Glomerular visceral epithelial cell (primary cell): ENCODE data around the gene NUDT3.

Experiments
- DNase-seq: peaks from one replicate; pipeline ENCODE4 v3.0.0-alpha.2; 2016; ENCODE audit errors: extremely low spot score

NUDT3 gene

DNA sequence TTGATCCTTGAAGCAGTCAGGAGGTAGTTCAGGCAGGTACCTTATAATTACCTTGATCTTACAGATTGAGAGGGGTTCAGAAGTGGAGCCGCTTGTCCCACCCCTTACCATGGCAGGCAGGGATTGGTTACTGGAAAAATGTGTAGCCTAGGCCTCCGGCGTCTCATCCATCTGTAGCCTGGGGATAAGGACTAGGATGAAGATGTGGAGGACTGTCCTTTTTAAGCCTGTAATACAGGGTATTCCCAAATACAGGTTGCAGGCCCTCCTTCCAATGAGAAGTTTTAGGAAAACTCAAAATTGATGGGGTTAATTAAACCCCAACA is 153.0 kb downstream of the NUDT3 start:
- DNase-seq, result no peak

DNA sequence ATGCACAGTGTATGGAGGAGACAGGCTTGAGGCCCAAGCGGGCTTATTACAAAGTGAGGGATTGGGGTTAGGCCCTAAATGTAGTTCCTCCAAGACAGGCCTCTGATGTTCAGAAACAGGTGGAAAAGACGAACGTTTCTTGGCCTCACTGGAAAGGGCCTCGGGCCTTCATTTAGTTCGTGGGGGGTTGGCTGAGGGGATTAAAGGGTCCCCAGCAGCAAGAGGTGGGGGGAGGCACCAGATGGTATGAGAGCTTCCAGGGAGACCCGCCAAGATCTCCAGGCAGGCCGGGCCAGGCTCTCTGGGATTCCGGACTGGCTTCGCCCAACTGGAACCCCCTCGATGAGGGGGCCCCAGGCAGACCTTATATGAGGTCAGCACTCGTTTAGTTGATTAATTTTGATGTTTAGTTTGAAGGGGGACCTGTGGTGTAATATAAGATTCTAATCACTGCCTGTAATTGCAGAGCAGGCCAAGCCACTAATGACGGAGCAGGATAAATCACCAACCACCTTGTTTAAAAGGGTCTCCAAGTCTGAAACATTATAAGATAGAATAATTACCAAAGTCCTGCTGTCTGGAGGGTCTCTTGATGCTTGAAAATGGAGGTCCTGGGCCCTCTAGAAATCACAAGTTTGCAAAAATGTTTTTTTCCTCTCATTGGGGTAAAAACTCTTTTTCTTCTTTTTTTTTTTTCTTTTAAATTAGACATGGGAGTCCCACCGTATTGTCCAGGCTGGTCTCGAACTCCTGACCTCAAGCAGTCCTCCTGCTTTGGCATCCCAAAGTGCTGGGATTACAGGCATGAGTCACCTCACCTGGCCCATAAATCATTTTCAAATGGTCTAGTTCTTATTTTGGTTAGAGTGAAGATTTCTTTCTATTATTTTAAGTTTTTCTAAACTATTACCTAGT is 153.6 kb downstream of the NUDT3 start:
- DNase-seq, result no peak

DNA sequence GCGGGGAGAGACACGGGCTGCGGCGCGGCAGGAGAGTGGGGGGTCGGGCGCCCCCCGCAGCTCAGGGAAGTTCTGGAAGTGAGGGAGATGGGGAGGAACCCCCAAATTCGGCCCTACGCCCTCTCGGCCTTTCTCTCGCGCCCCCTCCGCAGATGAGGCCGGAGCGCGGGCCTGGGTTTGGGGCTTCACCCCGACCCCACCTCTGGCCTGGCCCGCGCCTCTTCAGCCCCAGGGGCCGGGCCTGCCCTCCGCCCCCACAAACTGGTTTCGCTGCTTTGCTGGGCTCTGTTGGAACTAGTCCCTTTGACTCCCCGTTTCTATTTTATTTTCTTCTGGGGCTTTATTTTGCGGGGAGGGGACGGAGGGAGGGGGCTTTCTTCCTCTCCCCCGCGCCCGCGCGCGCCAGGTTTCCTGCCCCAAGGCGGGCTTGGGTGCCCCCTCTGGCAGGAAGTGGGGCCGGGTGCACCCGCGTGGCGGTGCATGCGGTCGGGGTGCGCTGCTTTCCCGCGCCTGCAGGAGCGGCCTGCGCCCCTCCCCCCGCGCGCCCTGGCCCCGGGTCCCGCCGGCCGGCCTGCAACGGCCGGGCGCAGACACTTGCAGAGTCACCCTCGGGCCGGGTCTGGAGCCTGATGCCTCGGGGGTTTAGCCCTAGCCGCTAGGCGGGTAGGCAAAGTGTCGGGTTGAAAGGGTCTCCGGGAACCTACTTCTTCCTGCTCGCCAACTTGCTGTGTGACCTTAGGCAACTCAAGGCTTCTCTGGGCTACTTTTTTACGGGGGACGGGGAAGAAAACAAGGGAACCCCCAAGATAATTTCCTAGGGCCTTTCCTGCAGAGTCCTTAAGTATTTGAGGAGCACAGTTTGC is 154.5 kb downstream of the NUDT3 start:
- peak; percentile 57 for DNase-seq

DNA sequence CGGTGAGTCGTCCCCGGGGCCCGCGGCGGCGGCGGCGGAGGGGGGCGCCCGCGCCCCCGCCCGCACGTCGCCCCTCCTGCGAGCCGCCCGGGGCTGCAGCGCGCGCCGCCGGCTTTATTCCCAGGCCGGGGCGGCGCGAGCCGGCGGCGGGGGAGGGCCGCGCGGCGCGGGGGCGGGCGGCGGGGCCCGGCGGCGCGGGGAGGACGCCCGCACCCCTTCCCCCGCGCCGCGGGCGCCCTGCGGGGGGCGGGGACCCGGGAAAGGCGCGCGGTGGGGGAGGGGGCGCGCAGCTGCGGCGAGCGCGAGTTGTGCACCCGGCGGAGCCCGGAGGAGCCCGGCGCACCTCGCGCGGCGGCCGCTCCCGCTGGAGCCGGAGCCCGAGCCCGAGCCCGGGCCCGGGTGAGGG is 155.2 kb downstream of the NUDT3 start:
- DNase-seq, result no peak

DNA sequence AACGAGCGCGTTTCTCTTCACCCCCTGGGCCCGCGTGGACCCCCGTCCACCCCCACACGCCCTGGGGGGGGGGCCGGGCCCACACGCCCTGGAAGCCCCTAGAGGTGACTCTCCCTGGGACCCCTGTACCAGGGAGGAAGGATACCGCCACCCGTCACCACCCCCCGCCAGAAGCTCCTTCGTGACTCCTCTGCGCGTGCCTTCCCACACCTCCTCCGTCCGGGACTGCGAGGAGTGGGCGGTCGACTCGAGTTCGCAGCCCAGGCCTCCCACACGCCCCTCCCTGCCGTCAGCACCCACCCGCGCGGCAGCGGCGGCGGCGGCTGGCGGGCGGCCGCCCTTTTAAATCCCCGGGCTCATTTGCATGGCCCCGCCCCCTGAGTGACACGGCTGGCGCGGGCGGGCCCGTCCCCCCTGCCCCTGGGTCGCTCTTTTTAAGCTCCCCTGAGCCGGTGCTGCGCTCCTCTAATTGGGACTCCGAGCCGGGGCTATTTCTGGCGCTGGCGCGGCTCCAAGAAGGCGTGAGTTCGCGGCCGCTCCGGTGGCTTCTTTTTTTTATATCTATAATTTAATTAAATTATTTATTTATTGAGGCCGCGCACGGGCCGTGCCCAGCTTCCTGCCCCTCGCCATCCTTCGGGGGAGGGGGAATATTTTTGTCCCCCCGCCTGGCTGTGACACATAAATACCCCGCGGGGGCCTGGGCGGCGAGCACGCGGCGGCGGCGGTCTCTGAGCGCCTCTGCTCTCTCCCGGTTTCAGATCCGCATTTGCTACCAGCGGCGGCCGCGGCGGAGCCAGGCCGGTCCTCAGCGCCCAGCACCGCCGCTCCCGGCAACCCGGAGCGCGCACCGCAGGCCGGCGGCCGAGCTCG is 155.8 kb downstream of the NUDT3 start, which contains the start of gene HMGA1:
Gene HMGA1 (plus strand): TSS at position 431 of the 873 bp plus-strand sequence. CDS start 3,908 bp downstream, outside the sequence.
- peak; percentile 93 for DNase-seq

DNA sequence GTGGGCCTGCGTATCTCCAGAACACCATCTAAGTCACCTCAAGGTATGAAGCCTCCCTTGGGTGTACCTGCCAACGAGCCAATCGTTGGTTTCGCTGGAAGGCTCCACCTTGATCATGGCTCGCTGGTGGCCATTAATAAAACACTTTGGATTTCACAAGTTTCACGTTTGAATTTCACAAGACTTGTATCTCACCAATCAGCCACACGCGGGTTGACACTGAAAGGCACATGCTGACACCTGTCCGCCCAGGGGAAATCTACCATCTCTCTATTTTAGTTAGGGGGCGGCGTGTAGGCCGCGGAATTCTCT is 156.4 kb downstream of the NUDT3 start:
- DNase-seq, result no peak

DNA sequence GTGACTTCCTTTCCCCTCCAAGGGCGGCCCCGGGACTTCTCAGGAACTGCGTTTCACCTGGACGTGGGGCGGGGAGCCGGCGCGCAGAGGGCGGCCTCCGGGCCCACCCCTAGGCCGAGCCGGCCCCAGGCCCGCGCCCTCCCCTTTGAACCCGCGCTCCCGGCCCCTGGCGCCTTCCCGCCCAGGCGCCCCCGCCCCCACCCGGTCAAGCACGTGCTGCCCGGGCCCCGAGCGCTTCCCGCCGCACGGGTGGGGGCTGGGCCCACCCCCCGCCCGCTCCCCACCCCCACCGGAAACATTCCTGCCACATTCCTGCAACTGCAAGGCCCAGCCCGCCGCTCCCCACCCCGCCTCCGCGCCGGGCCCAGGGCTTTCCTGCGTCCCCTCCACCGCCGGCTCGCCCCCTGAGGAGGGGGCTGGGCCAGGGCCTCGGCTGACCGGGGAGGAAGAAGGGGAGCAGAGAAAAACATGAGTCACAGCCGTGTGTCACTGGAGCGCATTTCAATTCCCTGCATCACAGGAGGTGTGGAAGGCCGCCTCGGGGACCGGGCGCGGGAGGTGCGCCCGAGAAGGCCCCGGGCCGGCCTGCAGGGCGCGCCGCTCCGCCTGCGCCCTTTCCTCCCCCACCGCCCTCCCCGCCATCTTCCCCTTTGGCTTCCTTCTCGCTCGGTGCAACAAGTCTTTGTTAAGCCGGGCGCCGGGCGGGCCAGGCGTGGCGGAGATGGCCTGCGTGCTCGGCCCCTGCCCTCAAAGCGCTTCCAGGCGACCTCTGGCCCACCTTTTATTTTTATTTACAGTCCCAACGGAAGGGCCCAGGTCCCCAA is 156.9 kb downstream of the NUDT3 start:
- peak; percentile 86 for DNase-seq

DNA sequence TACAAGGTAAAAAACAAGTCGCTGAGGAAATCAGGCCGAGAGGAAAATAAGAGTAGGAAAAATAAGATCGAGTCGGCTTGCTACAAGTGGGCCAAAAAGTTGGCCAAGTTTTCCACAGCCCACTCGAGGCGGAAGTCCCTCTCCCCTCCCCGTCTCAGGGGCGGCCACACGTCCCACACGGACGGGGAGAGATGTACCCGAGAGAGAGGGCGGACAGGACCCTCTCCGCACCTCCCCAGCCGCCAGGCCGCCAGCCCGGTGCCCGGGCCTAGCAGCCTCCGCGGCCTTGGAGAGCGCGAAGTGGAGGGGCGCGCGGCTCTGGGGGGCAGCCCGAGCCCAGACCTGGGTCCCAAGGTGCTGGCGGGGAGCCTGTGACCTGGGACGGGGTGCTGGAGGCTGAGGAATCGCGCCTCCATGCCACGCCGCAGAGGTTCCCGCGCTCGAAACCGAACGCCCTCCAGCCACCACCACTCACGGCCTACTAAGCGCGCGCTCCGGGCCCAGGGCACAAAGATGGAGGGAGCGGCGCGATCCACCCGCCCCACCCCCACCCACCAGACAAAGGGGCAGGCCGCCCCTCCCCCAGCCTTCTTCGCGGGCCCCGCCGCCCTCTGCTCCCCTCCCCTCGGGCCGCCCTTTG is 157.7 kb downstream of the NUDT3 start:
- DNase-seq, result no peak

DNA sequence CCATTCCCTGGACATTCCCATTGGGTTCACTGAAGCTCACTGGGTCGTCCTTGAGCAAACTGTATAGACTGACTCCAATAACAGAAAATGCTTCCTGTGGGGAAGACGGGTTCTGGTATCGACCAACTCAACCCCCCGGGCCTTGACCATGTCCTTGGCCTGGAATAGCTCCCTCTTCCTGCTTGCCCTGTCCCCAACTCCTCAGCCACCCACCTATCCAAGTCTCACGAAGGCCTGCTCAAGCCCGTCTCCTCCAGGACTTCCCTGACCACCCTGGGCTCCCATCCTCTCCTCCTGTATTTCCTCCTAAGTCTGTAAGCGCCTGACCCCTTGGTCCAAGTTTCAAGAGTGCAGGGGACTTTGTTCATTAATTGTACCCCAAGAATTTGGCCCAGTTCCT is 158.6 kb downstream of the NUDT3 start:
- no peak for DNase-seq

DNA sequence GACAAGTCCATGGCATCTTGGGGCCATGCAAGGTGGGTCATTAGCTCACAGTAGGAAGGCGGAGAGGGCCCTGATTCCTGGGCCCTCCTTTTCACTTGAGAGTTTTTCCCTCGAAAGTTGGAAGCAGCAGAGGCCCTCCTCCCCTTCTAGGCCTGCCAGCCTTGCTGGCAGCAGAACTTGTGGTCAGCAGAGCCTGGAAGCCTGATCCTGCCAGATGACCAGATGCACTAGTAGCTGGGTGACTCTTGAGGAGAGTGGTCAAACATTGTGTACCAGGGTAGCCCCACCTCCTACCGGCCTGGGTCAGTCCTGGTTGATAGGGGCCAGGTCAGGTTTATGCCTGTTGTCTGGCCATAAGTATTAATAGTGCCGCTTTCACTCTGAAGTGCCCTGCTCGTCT is 159.6 kb downstream of the NUDT3 start:
- DNase-seq, result peak; percentile 64

DNA sequence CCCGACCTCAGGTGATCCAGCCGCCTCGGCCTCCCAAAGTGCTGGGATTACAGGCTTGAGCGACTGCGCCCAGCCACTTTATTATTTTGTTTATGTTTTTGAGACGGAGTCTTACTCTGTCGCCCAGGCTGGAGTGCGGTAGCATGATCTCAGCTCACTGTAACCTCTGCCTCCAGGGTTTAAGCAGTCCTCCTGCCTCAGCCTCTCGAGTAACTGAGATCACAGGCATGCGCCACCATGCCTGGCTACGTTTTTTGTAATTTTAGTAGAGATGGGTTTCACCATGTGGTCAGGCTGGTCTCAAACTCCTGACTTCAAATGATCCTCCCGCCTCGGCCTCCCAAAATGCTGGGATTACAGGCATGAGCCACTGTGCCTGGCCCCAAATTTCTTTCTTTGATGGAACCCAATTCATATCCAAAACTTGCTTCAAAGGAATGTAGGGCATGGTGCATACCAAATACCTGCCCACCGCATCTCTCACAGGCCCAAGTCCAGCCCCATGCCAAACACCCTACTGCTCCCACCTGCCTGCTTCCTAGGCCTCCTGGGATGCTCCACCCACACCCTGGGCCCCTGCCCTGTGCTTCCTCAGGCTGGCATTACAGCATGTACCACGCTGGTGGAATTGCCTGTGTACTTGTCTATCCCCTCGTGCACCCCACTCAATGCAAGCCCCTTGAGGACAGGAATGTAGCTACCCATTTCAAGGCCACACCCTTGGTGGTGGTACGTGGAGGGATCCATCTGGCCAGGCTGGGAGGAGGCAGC is 160.7 kb downstream of the NUDT3 start:
- no peak for DNase-seq

DNA sequence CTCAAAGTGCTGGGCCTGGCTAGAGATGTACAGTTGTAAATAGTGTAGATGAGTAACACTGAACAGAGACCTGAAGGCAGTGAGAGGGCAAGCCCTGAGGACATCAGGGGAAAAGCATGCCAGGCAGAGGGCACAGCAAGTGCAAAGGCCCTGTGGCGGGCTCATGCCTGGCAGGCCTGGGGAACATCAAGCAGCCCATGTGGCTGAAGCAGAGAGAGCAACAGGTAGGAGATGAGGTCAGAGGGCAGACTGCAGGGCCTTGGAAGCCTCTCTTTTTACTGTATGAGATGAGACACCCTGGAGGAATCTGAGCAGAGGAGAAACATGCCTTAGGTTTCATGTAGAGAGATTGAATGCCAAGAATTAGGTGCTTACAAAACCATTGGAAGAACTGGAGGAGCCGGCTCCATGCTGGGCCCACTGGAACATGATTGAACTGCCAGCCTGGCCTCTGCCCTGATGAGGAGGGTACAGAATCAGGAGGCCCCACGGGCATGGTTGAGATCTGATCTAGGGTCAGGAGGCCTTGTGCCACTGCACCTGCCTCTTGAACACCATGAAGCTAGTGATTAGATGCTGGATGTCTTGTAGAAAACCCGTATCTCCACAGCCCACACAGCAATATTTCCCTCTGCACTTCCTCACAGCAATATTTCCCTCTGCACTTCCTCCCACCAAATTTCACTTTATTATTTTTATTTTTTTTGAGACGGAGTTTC is 161.7 kb downstream of the NUDT3 start:
- no peak for DNase-seq

DNA sequence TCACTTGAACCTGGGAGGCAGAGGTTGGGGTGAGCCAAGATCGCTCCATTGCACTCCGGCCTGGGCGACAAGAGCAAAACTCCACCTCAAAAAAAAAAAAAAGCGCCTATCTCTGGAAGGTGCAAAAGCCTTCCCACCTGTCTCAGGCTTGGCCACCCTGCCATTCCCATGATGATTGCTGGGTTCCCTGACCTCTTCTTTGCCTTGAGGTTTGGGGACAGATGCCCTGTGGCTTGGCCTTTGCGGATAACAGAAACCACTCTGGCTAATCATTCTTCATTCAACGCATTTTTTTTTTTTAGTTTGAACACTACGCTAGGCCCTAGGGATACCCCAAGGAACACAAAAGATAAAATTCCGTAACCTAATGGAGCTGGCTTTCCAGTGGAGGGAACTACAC is 162.6 kb downstream of the NUDT3 start:
- DNase-seq, result no peak
